H9 (cell line): ENCODE data around the gene PDIA4. TPM values are rescaled to one million over a fixed set of nuclear protein-coding genes. Genes with fewer than 3 reads are reported as not detected.

Experiments
- DNase-seq: peaks from one replicate; pipeline ENCODE4 v3.0.0-alpha.2; 2017
- H2AFZ ChIP-seq: one replicate; pipeline ENCODE4 v1.6.1; 2013; ENCODE audit warnings: mild to moderate bottlenecking, low read length, control low read depth, moderate library complexity
- H2AK5ac ChIP-seq: 2 replicates; pipeline ENCODE4 v1.6.1; 2013; ENCODE audit warnings: low read length, control low read depth, mixed read lengths; ENCODE audit not compliant: insufficient read length
- H2BK120ac ChIP-seq: one replicate; pipeline ENCODE4 v1.6.1; 2013; ENCODE audit warnings: low read depth, mild to moderate bottlenecking, low read length, control low read depth, inconsistent platforms; ENCODE audit not compliant: poor library complexity, severe bottlenecking
- H2BK12ac ChIP-seq: 2 replicates; pipeline ENCODE4 v1.6.1; 2013; ENCODE audit warnings: low read length, control low read depth, mixed read lengths, low read depth; ENCODE audit not compliant: insufficient read length
- H2BK15ac ChIP-seq: 2 replicates; pipeline ENCODE4 v1.6.1; 2013; ENCODE audit warnings: low read depth, low read length, control low read depth
- H2BK20ac ChIP-seq: one replicate; pipeline ENCODE4 v1.6.1; 2013; ENCODE audit warnings: low read depth, mild to moderate bottlenecking, low read length, control low read depth, inconsistent platforms; ENCODE audit not compliant: poor library complexity, severe bottlenecking
- H2BK5ac ChIP-seq: 2 replicates; pipeline ENCODE4 v1.6.1; 2013; ENCODE audit warnings: low read length, control low read depth, mixed read lengths; ENCODE audit not compliant: insufficient read length
- H3K14ac ChIP-seq: 2 replicates; pipeline ENCODE4 v1.6.1; 2013; ENCODE audit warnings: low read length, control low read depth; ENCODE audit not compliant: insufficient read depth
- H3K18ac ChIP-seq: 2 replicates; pipeline ENCODE4 v1.6.1; 2013; ENCODE audit warnings: low read depth, mild to moderate bottlenecking, mixed read lengths, low read length, control low read depth; ENCODE audit not compliant: insufficient read length
- H3K23ac ChIP-seq: 2 replicates; pipeline ENCODE4 v1.6.1; 2013; ENCODE audit warnings: low read length, control low read depth, mixed read lengths, low read depth; ENCODE audit not compliant: insufficient read length
- H3K23me2 ChIP-seq: 2 replicates; pipeline ENCODE4 v1.6.1; 2013; ENCODE audit warnings: low read depth, mild to moderate bottlenecking, mixed read lengths, low read length, control low read depth; ENCODE audit not compliant: insufficient read length, poor library complexity, severe bottlenecking
- H3K27ac ChIP-seq: 2 replicates; pipeline ENCODE4 v1.5.1; 2013; ENCODE audit warnings: low read length, control low read depth, mixed read lengths, low read depth; ENCODE audit not compliant: insufficient read length
- H3K27me3 ChIP-seq: 2 replicates; pipeline ENCODE4 v1.6.1; 2013; ENCODE audit warnings: low read length, control low read depth, inconsistent platforms; ENCODE audit not compliant: insufficient read depth
- H3K4ac ChIP-seq: 2 replicates; pipeline ENCODE4 v1.6.1; 2013; ENCODE audit warnings: low read depth, mild to moderate bottlenecking, control low read depth, inconsistent platforms, low read length, moderate library complexity
- H3K4me1 ChIP-seq: 2 replicates; pipeline ENCODE4 v1.6.1; 2013; ENCODE audit warnings: low read length, control low read depth, inconsistent platforms; ENCODE audit not compliant: insufficient read depth
- H3K4me2 ChIP-seq: 2 replicates; pipeline ENCODE4 v1.6.1; 2013; ENCODE audit warnings: low read length, control low read depth, mixed read lengths; ENCODE audit not compliant: insufficient read length, insufficient read depth
- H3K56ac ChIP-seq: 2 replicates; pipeline ENCODE4 v1.6.1; 2013; ENCODE audit warnings: low read depth, mild to moderate bottlenecking, mixed read lengths, low read length, control low read depth; ENCODE audit not compliant: insufficient read length
- H3K79me1 ChIP-seq: 2 replicates; pipeline ENCODE4 v1.6.1; 2013; ENCODE audit warnings: low read depth, mild to moderate bottlenecking, moderate library complexity, low read length, control low read depth, inconsistent platforms; ENCODE audit not compliant: insufficient read depth, poor library complexity, severe bottlenecking
- H3K79me2 ChIP-seq: 2 replicates; pipeline ENCODE4 v1.6.1; 2013; ENCODE audit warnings: low read length, control low read depth, inconsistent platforms; ENCODE audit not compliant: insufficient read depth
- H3K9ac ChIP-seq: 2 replicates; pipeline ENCODE4 v1.6.1; 2013; ENCODE audit warnings: low read length, control low read depth, mixed read lengths; ENCODE audit not compliant: insufficient read length; ENCODE audit errors: extremely low read depth
- H3K9me3 ChIP-seq: one replicate; pipeline ENCODE4 v1.6.1; 2013; ENCODE audit warnings: low read depth, low read length, inconsistent platforms; ENCODE audit not compliant: control insufficient read depth
- H3T11ph ChIP-seq: one replicate; pipeline ENCODE4 v1.6.1; 2013; ENCODE audit warnings: mild to moderate bottlenecking, low read length, control low read depth, inconsistent platforms
- H4K20me1 ChIP-seq: one replicate; pipeline ENCODE4 v1.6.1; 2013; ENCODE audit not compliant: control insufficient read depth, insufficient read length, insufficient read depth
- H4K5ac ChIP-seq: 2 replicates; pipeline ENCODE4 v1.6.1; 2013; ENCODE audit warnings: low read depth, mild to moderate bottlenecking, mixed read lengths, low read length, control low read depth; ENCODE audit not compliant: insufficient read length
- H4K8ac ChIP-seq: replicated peaks from 2 replicates; pipeline ENCODE4 v1.6.1; 2013; ENCODE audit warnings: low read length, control low read depth, mixed read lengths, low read depth; ENCODE audit not compliant: insufficient read length
- H4K91ac ChIP-seq: 2 replicates; pipeline ENCODE4 v1.6.1; 2013; ENCODE audit warnings: low read depth, mild to moderate bottlenecking, moderate library complexity, mixed read lengths, low read length, control low read depth; ENCODE audit not compliant: insufficient read length
- H3K27ac Mint-ChIP-seq, 3 experiments: 2 replicates in 2 of 3; 3 replicates in 1 of 3; pipeline ENCODE4 v1.8.0; 2020 to 2021; ENCODE audit warnings: mixed read lengths in 3 of 3, mild to moderate bottlenecking in 1 of 3, moderate library complexity in 1 of 3
- H3K27me3 Mint-ChIP-seq: 2 replicates; pipeline ENCODE4 v1.8.0; 2021; ENCODE audit warnings: low read depth, mild to moderate bottlenecking, moderate library complexity, mixed read lengths
- H3K36me3 Mint-ChIP-seq, 3 experiments: 2 replicates in 2 of 3; 3 replicates in 1 of 3; pipeline ENCODE4 v1.8.0; 2020 to 2021; ENCODE audit warnings: low read depth in 3 of 3, mixed read lengths in 3 of 3; ENCODE audit not compliant: insufficient read depth in 1 of 3
- H3K4me1 Mint-ChIP-seq, 2 experiments: 2 replicates each; pipeline ENCODE4 v1.8.0; 2020; ENCODE audit warnings: mixed read lengths in 2 of 2
- H3K4me3 Mint-ChIP-seq, 2 experiments: 2 replicates in 1 of 2; 3 replicates in 1 of 2; pipeline ENCODE4 v1.8.0; 2020 to 2021; ENCODE audit warnings: mild to moderate bottlenecking in 2 of 2, mixed read lengths in 2 of 2, moderate library complexity in 1 of 2
- H3K9me3 Mint-ChIP-seq, 2 experiments: 2 replicates in 1 of 2; 3 replicates in 1 of 2; pipeline ENCODE4 v1.8.0; 2020; ENCODE audit warnings: mild to moderate bottlenecking in 2 of 2, mixed read lengths in 2 of 2, moderate library complexity in 1 of 2
- CTCF ChIP-seq: fragments of 200-600 bp; sonication (generic); conservative IDR thresholded peaks from 3 replicates; pipeline ENCODE4 v1.8.0; 2021; ENCODE audit warnings: antibody characterized with exemption, mild to moderate bottlenecking
- WGBS: extraction: QIAGEN DNeasy Blood & Tissue Kit; methylation state at CpG from one replicate; pipeline ENCODE4 v1.1.7; 2013; ENCODE audit warnings: missing lambda C conversion rate, low lambda C conversion rate, mixed read lengths; ENCODE audit not compliant: insufficient read length; ENCODE audit errors: extremely low coverage; 5-methylcytosine and 5-hydroxymethylcytosine counted together
- total RNA-seq: library from RNA; stranded (reverse); gene quantifications from 2 replicates; pipeline ENCODE4 v1.2.1, GENCODE V29; 2021

Gene PDIA4
- total RNA-seq, 1 experiment from 2014 or later = 217 TPM

- H3K79me2 ChIP-seq = no peaks in the 10 kb centered on the region
- no peak overlapping the region for H3K4ac ChIP-seq
- no peaks in the 10 kb centered on the region for H3K27me3 ChIP-seq
- no peak overlapping the region for H2BK5ac ChIP-seq
- no peak overlapping the region for H3K18ac ChIP-seq
- H3K4me2 ChIP-seq = no peak overlapping the region
- no peaks in the 10 kb centered on the region for H3K79me1 ChIP-seq
- no peak overlapping the region for H3T11ph ChIP-seq
- WGBS = no CpG with 5 or more reads among the region's 28 CpGs
- no peaks in the 10 kb centered on the region for H4K20me1 ChIP-seq
- H3K14ac ChIP-seq = no peak overlapping the region
- H2AK5ac ChIP-seq = no peak overlapping the region
- TF ChIP-seq CTCF = no peak
- Mint-ChIP-seq H3K4me1 (0 out of 4 replicates have a peak, but pooled peaks cover 0 to 4% of the 10 kb centered on the region in 2 experiments), H3K4me3 (no peak overlapping the region), H3K9me3 (no peaks in the 10 kb centered on the region), H3K36me3 (peaks cover 50 to 90% (median 67%) of the 10 kb centered on the region in 3 experiments), H3K27ac (no peak overlapping the region), H3K27me3 (no peaks in the 10 kb centered on the region)
- H2AFZ ChIP-seq = no peak overlapping the region
- H3K23me2 ChIP-seq = no peaks in the 10 kb centered on the region
- H2BK20ac ChIP-seq = no peak overlapping the region
- no peak overlapping the region for H3K27ac ChIP-seq
- no peak overlapping the region for H4K5ac ChIP-seq
- H3K23ac ChIP-seq = no peak overlapping the region
- no peaks in the 10 kb centered on the region for H3K4me1 ChIP-seq
- no peak overlapping the region for H3K9ac ChIP-seq
- H2BK120ac ChIP-seq = no peak overlapping the region
- no peak overlapping the region for H2BK12ac ChIP-seq
- no peak overlapping the region for H4K8ac ChIP-seq
- H3K56ac ChIP-seq = no peak overlapping the region
- H2BK15ac ChIP-seq = no peak overlapping the region
- no peak for DNase-seq
- no peak overlapping the region for H4K91ac ChIP-seq
- H3K9me3 ChIP-seq = no peaks in the 10 kb centered on the region
These were observed 23.6 kb downstream of the PDIA4 start for GRCh38 chr7:149004405-149005370.
